NCI-H69 (cell line): ENCODE measurements around the gene ALG8.

ENCODE experiments used
- DNase-seq: peaks from one replicate; lab custom pipeline; 2025; lab: John Stamatoyannopoulos, UW

ALG8 gene

GRCh38 chr11:78158987-78159652, 19.7 kb upstream of the ALG8 start:
- DNase-seq = no peak

DNA sequence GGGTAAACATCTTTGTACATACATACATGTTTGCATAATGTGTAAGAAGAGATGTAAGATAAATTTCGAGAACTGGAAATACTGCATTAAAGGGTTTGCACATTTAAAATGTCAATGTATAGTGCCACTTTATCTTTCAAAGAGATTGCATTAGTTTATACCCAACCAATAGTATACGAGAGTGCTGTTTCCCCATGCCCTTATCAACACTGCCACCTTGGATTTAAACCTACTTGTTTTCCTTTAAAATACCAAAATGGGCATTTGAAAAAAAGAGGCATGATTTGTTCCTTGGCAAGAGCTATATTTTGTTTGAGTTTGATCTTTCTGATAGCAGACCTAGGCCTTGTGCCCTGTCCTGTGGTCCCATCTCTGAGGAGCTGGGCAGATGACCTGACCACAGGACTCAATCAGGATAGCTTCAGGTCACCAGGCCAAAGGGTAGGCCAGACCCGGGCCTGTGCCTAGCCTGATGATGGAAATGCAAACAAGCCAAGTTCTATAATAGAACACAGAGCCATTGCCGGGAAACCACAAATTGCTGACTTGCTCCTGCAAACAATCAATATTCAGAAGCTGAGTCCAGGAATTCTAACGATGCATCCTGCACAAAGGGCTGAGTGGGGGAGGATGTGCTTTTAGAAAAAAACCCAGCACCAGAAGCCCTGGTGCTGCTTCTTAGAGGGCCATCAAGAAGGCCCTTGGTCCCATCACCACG, 16.9 kb upstream of the ALG8 start:
- DNase-seq = no peak

- DNase-seq = no peak
These were observed 12.4 kb upstream of the ALG8 start for GRCh38 chr11:78151804-78152203.

GRCh38 chr11:78150754-78151153, 11.3 kb upstream of the ALG8 start:
- no peak for DNase-seq

- no peak for DNase-seq
These were observed 10.9 kb upstream of the ALG8 start for GRCh38 chr11:78150346-78150745.

DNA sequence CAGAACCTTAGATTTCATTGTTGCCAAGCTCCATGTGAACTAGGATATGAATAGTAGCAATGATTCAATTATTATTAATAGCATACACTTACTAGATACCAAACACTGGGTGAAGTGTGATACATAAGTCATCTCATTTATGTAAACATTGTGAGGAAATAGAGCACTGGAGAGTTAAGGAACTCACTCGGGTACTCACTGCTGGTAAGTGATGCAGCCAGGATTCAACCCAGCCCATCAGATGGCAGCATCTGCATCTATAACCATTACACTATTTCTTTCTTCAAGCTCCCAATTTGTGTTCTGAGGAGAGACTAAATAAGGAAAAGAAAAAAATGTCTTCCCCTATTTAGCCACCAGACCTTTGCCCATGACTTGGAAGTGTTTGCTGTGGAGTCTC, 10.2 kb upstream of the ALG8 start:
- DNase-seq = no peak

- peak; percentile 89 for DNase-seq
These were observed 8.4 kb upstream of the ALG8 start for GRCh38 chr11:78147807-78148206.

GRCh38 chr11:78145511-78146025, 6.1 kb upstream of the ALG8 start:
- no peak for DNase-seq

- no peak for DNase-seq
These were observed 1.1 kb upstream of the ALG8 start for GRCh38 chr11:78140392-78141077.

- DNase-seq = peak; percentile 59
These were observed 568 bp downstream of the ALG8 start for GRCh38 chr11:78138694-78139421.

- no peak for DNase-seq
These were observed 1.1 kb downstream of the ALG8 start for GRCh38 chr11:78138291-78138690.

GRCh38 chr11:78132475-78132874, 7.0 kb downstream of the ALG8 start:
- DNase-seq = no peak

DNA sequence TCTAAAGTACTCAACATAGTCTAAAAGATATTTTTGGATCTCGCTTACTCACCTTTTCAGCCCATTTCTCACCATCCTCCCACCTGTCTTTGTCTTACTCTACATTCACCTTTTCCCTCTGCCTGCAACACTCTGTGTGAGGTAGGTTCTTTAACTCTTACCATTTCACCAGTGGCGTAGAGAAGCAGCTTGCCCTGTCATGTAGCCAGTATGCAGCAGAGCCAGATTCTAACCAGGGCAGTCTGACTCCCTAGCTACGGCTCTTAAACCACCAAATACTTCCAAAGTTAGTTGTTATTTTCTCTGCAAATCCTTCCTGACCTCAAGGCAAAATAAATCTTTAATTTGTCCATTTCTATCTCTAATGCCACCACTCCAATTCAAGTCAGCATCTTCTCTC, 7.5 kb downstream of the ALG8 start:
- DNase-seq = no peak

DNA sequence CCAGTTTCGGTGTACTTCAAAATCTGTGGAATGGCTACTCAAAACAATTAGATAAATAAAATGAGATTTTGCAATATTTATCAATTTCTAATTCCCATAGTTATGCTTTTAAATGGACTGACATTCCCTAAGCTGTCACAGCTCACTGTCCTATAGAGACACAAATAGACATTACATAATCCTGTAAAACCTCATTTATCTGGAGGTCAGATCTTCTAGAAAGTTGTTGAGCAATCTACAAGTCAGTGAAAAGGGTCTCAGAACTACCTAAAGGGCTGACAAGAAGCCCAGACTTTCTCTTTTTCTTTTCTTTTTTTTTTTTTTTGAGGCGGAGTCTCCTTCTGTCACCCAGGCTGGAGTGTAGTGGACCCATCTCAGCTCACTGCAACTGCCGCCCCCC, 12.0 kb downstream of the ALG8 start:
- no peak for DNase-seq

GRCh38 chr11:78112582-78113275, 26.7 kb downstream of the ALG8 start:
- DNase-seq = no peak

GRCh38 chr11:78111298-78111697, 28.1 kb downstream of the ALG8 start:
- no peak for DNase-seq

DNA sequence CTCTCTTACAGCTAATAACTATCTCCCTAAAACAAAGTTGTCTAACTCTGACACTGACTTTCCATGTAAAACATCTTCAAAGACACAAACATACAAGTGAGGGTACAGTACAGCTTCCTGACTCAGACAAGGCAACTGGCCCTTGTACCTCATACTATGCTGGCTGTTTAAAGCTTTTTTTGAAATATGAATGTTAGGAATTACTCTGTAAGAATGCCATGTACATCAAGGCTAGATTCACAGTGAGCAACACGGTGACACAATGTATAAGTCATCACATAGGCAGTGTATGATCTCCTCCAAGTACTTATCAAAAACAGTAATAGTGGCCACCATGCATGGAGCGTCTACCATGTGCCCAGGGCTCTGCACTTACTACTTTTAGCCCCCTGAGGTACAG, 28.6 kb downstream of the ALG8 start:
- no peak for DNase-seq

- DNase-seq = no peak
These were observed 29.1 kb downstream of the ALG8 start for GRCh38 chr11:78110351-78110750.

- DNase-seq = peak; percentile 86
These were observed 30.1 kb downstream of the ALG8 start for GRCh38 chr11:78109081-78110015.

DNA sequence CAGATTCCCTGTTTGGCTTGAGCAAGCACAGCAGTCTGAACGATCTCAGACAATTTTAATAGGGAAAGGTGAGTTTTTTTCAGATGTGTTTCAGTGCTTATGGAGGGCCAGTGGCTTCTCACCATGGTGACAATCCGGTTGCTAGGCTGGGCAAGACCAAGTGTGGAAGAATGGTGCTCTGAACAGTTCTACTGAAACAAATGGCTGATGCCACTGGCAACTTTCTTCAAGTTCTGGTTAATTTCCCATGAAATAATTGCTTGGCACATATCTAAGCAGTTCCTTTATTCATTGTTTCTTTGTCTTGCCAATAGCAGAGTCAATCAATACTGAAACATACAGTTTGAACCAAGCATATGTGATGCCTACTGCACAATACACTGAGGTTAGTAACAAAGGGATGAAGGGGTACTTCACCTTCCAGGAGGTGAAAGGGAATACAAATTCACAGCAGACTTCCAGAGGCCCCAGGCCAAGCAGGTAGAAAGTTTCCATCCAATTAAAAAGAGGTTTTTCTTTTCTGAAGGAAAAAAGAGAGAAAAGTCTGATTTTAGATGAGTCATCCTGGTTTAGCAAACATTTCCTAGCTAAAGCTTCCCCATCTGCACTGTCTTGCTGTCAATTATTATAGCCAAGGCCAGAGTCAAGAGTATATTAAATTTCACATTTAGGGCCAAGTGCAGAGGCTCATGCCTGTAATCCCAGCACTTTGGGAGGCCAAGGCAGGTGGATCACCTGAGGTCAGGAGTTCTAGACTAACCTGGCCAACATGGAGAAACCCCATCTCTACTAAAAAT, 38.6 kb downstream of the ALG8 start:
- peak; percentile 68 for DNase-seq
